CD14-positive monocyte (primary cell): Measurements from ENCODE around the gene B4GALNT3. TPM values are rescaled to one million over a fixed set of nuclear protein-coding genes. Genes with fewer than 3 reads are reported as not detected.

Source experiments
- DNase-seq, 3 donors: peaks; one replicate each; pipeline ENCODE4 v3.0.0-alpha.2; 2011 to 2022
- H2AFZ ChIP-seq: 2 replicates; pipeline ENCODE4 v1.6.0; 2012; ENCODE audit warnings: mild to moderate bottlenecking, low read depth, low read length, inconsistent platforms; ENCODE audit not compliant: insufficient read depth, poor library complexity, severe bottlenecking
- H3K27ac ChIP-seq, 2 donors: 1 replicate in 1 of 2; 2 replicates in 1 of 2; pipeline ENCODE4 v1.5.1; 2012 to 2013; ENCODE audit warnings: low read length in 2 of 2, control low read depth in 1 of 2, inconsistent platforms in 1 of 2, low read depth in 1 of 2, mild to moderate bottlenecking in 1 of 2
- H3K27me3 ChIP-seq, 2 donors: one replicate each; pipeline versions ENCODE4 v1.6.0 to v1.6.1; 2011 to 2013; ENCODE audit warnings: low read length in 2 of 2; ENCODE audit not compliant: control insufficient read depth in 2 of 2, insufficient read depth in 2 of 2
- H3K36me3 ChIP-seq, 2 donors: replicated peaks in 1 of 2; 1 replicate in 1 of 2; 2 replicates in 1 of 2; pipeline versions ENCODE4 v1.5.1 to v1.6.1; 2012 to 2013; ENCODE audit warnings: low read length in 2 of 2, control low read depth in 1 of 2, inconsistent platforms in 1 of 2, mild to moderate bottlenecking in 1 of 2; ENCODE audit not compliant: insufficient read depth in 2 of 2, control insufficient read depth in 1 of 2
- H3K4me1 ChIP-seq, 2 donors: 1 replicate in 1 of 2; 2 replicates in 1 of 2; pipeline versions ENCODE4 v1.5.1 to v1.6.1; 2012 to 2013; ENCODE audit warnings: low read length in 2 of 2, control low read depth in 1 of 2, inconsistent platforms in 1 of 2, mild to moderate bottlenecking in 1 of 2, moderate library complexity in 1 of 2; ENCODE audit not compliant: insufficient read depth in 2 of 2, control insufficient read depth in 1 of 2
- H3K4me2 ChIP-seq: replicated peaks from 2 replicates; pipeline ENCODE3; 2012; ENCODE audit warnings: low read length, moderate library complexity, mild to moderate bottlenecking; ENCODE audit not compliant: poor library complexity, severe bottlenecking; ENCODE audit errors: extremely low read depth
- H3K4me3 ChIP-seq, 3 experiments: fragments of 200-600 bp in 1 of 3; sonication (generic) in 1 of 3; replicated peaks in 1 of 3; 1 replicate in 2 of 3; 2 replicates in 1 of 3; pipeline ENCODE4 v1.5.1; 2011 to 2013; ENCODE audit warnings: low read length in 3 of 3, mild to moderate bottlenecking in 3 of 3, control low read depth in 2 of 3, low read depth in 2 of 3, inconsistent platforms in 1 of 3, moderate library complexity in 1 of 3
- H3K79me2 ChIP-seq: 2 replicates; pipeline ENCODE4 v1.6.0; 2012; ENCODE audit warnings: mild to moderate bottlenecking, control low read depth, inconsistent platforms, low read length, moderate library complexity; ENCODE audit not compliant: insufficient read depth
- H3K9ac ChIP-seq: 2 replicates; pipeline ENCODE4 v1.6.0; 2017; ENCODE audit warnings: low read length, mild to moderate bottlenecking; ENCODE audit not compliant: insufficient read depth, poor library complexity, severe bottlenecking
- H3K9me3 ChIP-seq, 2 donors: replicated peaks in 1 of 2; 1 replicate in 1 of 2; 2 replicates in 1 of 2; pipeline versions ENCODE4 v1.5.1 to v1.6.1; 2012 to 2013; ENCODE audit warnings: low read length in 2 of 2, control low read depth in 1 of 2; ENCODE audit not compliant: control insufficient read depth in 1 of 2, insufficient read depth in 1 of 2
- H4K20me1 ChIP-seq: 2 replicates; pipeline ENCODE4 v1.6.0; 2012; ENCODE audit warnings: mild to moderate bottlenecking, low read length, control low read depth, moderate library complexity; ENCODE audit not compliant: insufficient read depth
- H3K27ac Mint-ChIP-seq, 7 donors: one replicate each; pipeline ENCODE4 v1.8.0; 2020; ENCODE audit warnings: mild to moderate bottlenecking in 7 of 7, mixed read lengths in 7 of 7, moderate library complexity in 6 of 7, inconsistent platforms in 2 of 7
- H3K27me3 Mint-ChIP-seq, 3 donors: one replicate each; pipeline ENCODE4 v1.8.0; 2021 to 2022; ENCODE audit warnings: low read depth in 3 of 3, mild to moderate bottlenecking in 3 of 3, mixed read lengths in 3 of 3, moderate library complexity in 3 of 3, inconsistent platforms in 1 of 3
- H3K36me3 Mint-ChIP-seq, 2 donors: one replicate each; pipeline ENCODE4 v1.8.0; 2020; ENCODE audit warnings: mixed read lengths in 2 of 2, inconsistent platforms in 1 of 2, mild to moderate bottlenecking in 1 of 2
- H3K4me1 Mint-ChIP-seq: one replicate; pipeline ENCODE4 v1.8.0; 2020; ENCODE audit warnings: mild to moderate bottlenecking, mixed read lengths
- H3K4me3 Mint-ChIP-seq, 2 donors: one replicate each; pipeline ENCODE4 v1.8.0; 2020; ENCODE audit warnings: mild to moderate bottlenecking in 2 of 2, mixed read lengths in 2 of 2, moderate library complexity in 1 of 2
- H3K9me3 Mint-ChIP-seq, 7 donors: one replicate each; pipeline ENCODE4 v1.8.0; 2020 to 2022; ENCODE audit warnings: mixed read lengths in 7 of 7, mild to moderate bottlenecking in 6 of 7, moderate library complexity in 6 of 7, inconsistent platforms in 2 of 7
- CTCF ChIP-seq: fragments of 200-600 bp; IDR thresholded peaks from one replicate; pipeline ENCODE4 v1.8.0; 2022; ENCODE audit warnings: antibody characterized with exemption, mild to moderate bottlenecking
- WGBS: methylation state at CpG from one replicate; pipeline ENCODE4 v1.1.5; 2013; ENCODE audit warnings: missing lambda C conversion rate; ENCODE audit not compliant: insufficient coverage; 5-methylcytosine and 5-hydroxymethylcytosine counted together
- intact Hi-C, 2 donors: fragments of 100-400 bp; cut with micrococcal nuclease; formaldehyde crosslinking; loops; one replicate each; pipeline versions ENCODE4 v1.15.0 to v1.15.1; 2023
- polyA plus RNA-seq, 3 donors: library from polyadenylated mRNA; depleted of rRNA in 1 of 3; unstranded in 2 of 3; stranded (reverse) in 1 of 3; fragments of 300-500 nt in 2 of 3; fragments of >200 nt in 1 of 3; fragmentation: Illumina TruSeq in 2 of 3; gene quantifications; 1 replicate in 2 of 3; 2 replicates in 1 of 3; pipeline ENCODE4 v1.2.3, GENCODE V29; 2012 to 2021

B4GALNT3 gene
- polyA plus RNA-seq, 3 donors, result 0.09 to 0.10 TPM; not detected in 1

- Histone ChIP-seq H4K20me1 (no peaks in the 10 kb centered on the region), H2AFZ (no peak overlapping the region), H3K4me3 (no peak overlapping the region), H3K4me2 (no peak overlapping the region), H3K9me3 (no peaks in the 10 kb centered on the region), H3K9ac (no peak overlapping the region), H3K27me3 (no peaks in the 10 kb centered on the region), H3K4me1 (peaks cover 34 to 39% of the 10 kb centered on the region in 2 donors), H3K36me3 (no peaks in the 10 kb centered on the region), H3K79me2 (no peaks in the 10 kb centered on the region), H3K27ac (no peak overlapping the region)
- intact Hi-C loops, result no loop called here
- H3K36me3 Mint-ChIP-seq, result peaks cover 13 to 22% of the 10 kb centered on the region in 2 donors
- DNase-seq, result no peak
- H3K4me3 Mint-ChIP-seq, result no peak overlapping the region
- peaks cover 0 to 4% (median 2%) of the 10 kb centered on the region in 7 donors for H3K9me3 Mint-ChIP-seq
- TF ChIP-seq CTCF, result no peak
- peaks cover 0 to 1% (median 0%) of the 10 kb centered on the region in 3 donors for H3K27me3 Mint-ChIP-seq
- 88% methylated on average over 13 of the region's 14 CpGs for WGBS
- peaks cover 43% of the 10 kb centered on the region for H3K4me1 Mint-ChIP-seq
- no peak overlapping the region for H3K27ac Mint-ChIP-seq
These were observed 130.5 kb downstream of the B4GALNT3 start for GRCh38 chr12:590206-590750.

- H3K4me1 Mint-ChIP-seq, result peaks cover 44% of the 10 kb centered on the region
- intact Hi-C loops, result no loop called here
- 42% methylated on average over 10 of the region's 16 CpGs for whole genome bisulfite sequencing
- Histone ChIP-seq H4K20me1 (no peaks in the 10 kb centered on the region), H3K9ac (no peak overlapping the region), H3K4me2 (no peak overlapping the region), H3K4me1 (peaks cover 36 to 42% of the 10 kb centered on the region in 2 donors), H2AFZ (peak overlapping the region; percentile 24), H3K9me3 (no peaks in the 10 kb centered on the region), H3K79me2 (no peaks in the 10 kb centered on the region), H3K36me3 (no peaks in the 10 kb centered on the region), H3K27ac (no peak overlapping the region), H3K4me3 (no peak overlapping the region), H3K27me3 (no peaks in the 10 kb centered on the region)
- H3K36me3 Mint-ChIP-seq, result peaks cover 19 to 22% of the 10 kb centered on the region in 2 donors
- peaks cover 0 to 4% (median 2%) of the 10 kb centered on the region in 7 donors for H3K9me3 Mint-ChIP-seq
- peak; percentile 30 for TF ChIP-seq CTCF
- peak overlapping the region in 1 of 2 donors; percentile 62 for H3K4me3 Mint-ChIP-seq
- H3K27ac Mint-ChIP-seq, result peak overlapping the region in 5 of 7 donors; percentile 12 to 77 (median 18)
- H3K27me3 Mint-ChIP-seq, result peaks cover 0 to 1% (median 0%) of the 10 kb centered on the region in 3 donors
- peak; percentile 33 to 68 (median 33) for DNase-seq
These were observed 131.7 kb downstream of the B4GALNT3 start for GRCh38 chr12:591167-592023.
